Keratinocyte (primary cell): ENCODE data around the gene CELF6.

Experiments
- CTCF ChIP-seq, 3 experiments: IDR thresholded peaks in 1 of 3; conservative IDR thresholded peaks in 1 of 3; optimal IDR thresholded peaks in 1 of 3; 2 replicates in 2 of 3; 3 replicates in 1 of 3; pipeline versions ENCODE3 to v1.5.1; 2011; ENCODE audit warnings: low read length in 3 of 3, mild to moderate bottlenecking in 3 of 3, moderate library complexity in 2 of 3, control low read depth in 1 of 3, inconsistent platforms in 1 of 3; ENCODE audit not compliant: insufficient read depth in 2 of 3; ENCODE audit errors: extremely low read depth in 1 of 3
- EZH2 ChIP-seq: IDR thresholded peaks from one replicate; pipeline ENCODE4 v1.6.1; 2012; ENCODE audit warnings: inconsistent platforms, mild to moderate bottlenecking, low read length, moderate library complexity

GRCh38 chr15:72271221-72271620, 48.7 kb downstream of the CELF6 start:
- no peak for TF ChIP-seq EZH2
- TF ChIP-seq CTCF (optimal IDR thresholded peaks at IDR 0.05 in 1 of 3, IDR thresholded peaks at IDR 0.05 in 1 of 3, conservative IDR thresholded peaks at IDR 0.05 in 1 of 3; ENCODE audit: extremely low read depth in 1 of 3, insufficient read depth in 2 of 3, low read length in 3 of 3) = no peak
